Measurements from ENCODE around the gene CNGA3.
A peak's percentile ranks its signal among the peaks of the same experiment; 100 is the strongest.

The CNGA3 gene

DNA sequence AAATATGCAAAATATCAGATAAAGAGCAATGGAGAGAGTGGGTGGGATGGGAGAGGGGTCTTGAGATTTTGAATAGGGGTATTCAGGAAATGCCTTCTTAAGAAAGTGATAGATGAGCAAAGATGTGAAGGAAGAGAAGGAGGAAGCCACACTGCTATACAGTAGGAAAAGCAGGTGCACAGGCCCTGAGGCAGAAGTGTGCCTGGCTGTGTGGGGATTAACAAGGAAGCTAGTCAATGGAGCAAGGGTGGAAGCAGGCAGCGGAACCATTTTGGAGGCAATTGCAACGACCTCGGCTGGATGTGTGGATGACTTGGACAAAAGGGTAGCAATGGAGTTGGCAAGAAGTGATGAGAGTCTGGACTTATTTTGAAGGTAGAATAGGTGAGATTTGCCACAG is 11.0 kb upstream of the CNGA3 start:
- TF ChIP-seq JUND (IDR thresholded peaks at IDR 0.05; ENCODE audit: low read depth), result no peak
- in situ Hi-C loops (cut with HindIII; ENCODE audit: low pct_unique_long_range_greater_than_20kb, low sequenced_read_pairs), result no loop called here
- DNase-seq (ENCODE audit: low read depth in 1 of 2, low spot score in 1 of 2), result no peak

DNA sequence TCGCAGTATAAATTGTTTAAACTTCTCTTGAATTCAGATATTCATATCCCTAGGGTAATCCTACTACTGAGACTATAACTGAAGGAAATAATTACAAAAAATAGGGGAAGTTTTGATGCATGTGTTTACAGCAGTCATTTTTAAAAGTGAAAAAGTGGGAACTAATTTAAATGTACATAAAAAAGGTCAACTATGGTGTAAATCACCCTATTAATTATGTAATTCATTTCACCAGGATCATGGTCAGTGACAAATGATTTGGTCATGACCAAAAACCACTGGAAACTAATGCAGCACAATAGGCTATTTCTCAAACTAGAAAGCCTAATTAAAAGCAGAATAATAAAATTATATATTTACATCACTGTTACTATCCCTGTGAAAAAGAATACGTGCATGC is 5.0 kb upstream of the CNGA3 start:
- in situ Hi-C loops (cut with HindIII; ENCODE audit: low pct_unique_long_range_greater_than_20kb, low sequenced_read_pairs), result no loop called here
- no peak for DNase-seq (ENCODE audit: low read depth in 1 of 2, low spot score in 1 of 2)
- TF ChIP-seq JUND (IDR thresholded peaks at IDR 0.05; ENCODE audit: low read depth), result no peak

DNA sequence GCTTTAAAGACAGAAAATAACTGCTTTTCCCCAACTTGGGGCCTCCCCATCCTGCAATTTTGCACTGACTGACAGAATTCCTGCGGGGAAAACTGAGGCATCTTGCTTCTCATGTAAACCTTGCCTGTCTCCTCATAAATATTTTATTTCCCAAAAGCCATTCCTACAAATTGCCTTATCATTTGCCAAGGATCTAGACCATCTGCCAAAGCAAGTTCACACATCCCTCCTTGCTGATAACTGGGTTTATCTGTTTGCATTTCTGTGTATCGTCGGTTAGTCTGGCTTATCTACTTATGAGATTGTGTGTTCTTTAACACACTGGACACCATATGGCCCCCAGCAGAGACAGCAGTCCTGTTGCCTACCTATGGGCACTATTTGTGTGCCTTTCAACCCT is 3.0 kb upstream of the CNGA3 start:
- in situ Hi-C loops (cut with HindIII; ENCODE audit: low pct_unique_long_range_greater_than_20kb, low sequenced_read_pairs), result no loop called here
- no peak for TF ChIP-seq JUND (IDR thresholded peaks at IDR 0.05; ENCODE audit: low read depth)

GRCh38 chr2:98347298-98348065 is 1.2 kb downstream of the CNGA3 start:
- no peak for TF ChIP-seq JUND (IDR thresholded peaks at IDR 0.05; ENCODE audit: low read depth)
- in situ Hi-C loops (cut with HindIII; ENCODE audit: low pct_unique_long_range_greater_than_20kb, low sequenced_read_pairs), result no loop called here
- no peak for DNase-seq (ENCODE audit: low read depth in 1 of 2, low spot score in 1 of 2)

More for the DNA sequence above, 3.0 kb upstream of the CNGA3 start:
- no peak for DNase-seq (ENCODE audit: low read depth in 1 of 2, low spot score in 1 of 2)

GRCh38 chr2:98348066-98348561 is 1.9 kb downstream of the CNGA3 start:
- TF ChIP-seq JUND (IDR thresholded peaks at IDR 0.05; ENCODE audit: low read depth), result no peak
- no peak for DNase-seq (ENCODE audit: low read depth in 1 of 2, low spot score in 1 of 2)
- in situ Hi-C loops (cut with HindIII; ENCODE audit: low pct_unique_long_range_greater_than_20kb, low sequenced_read_pairs), result no loop called here

GRCh38 chr2:98350411-98350810 is 4.2 kb downstream of the CNGA3 start:
- in situ Hi-C loops (cut with HindIII; ENCODE audit: low pct_unique_long_range_greater_than_20kb, low sequenced_read_pairs), result no loop called here
- TF ChIP-seq JUND (IDR thresholded peaks at IDR 0.05; ENCODE audit: low read depth), result no peak
- DNase-seq (ENCODE audit: low read depth in 1 of 2, low spot score in 1 of 2), result no peak

DNA sequence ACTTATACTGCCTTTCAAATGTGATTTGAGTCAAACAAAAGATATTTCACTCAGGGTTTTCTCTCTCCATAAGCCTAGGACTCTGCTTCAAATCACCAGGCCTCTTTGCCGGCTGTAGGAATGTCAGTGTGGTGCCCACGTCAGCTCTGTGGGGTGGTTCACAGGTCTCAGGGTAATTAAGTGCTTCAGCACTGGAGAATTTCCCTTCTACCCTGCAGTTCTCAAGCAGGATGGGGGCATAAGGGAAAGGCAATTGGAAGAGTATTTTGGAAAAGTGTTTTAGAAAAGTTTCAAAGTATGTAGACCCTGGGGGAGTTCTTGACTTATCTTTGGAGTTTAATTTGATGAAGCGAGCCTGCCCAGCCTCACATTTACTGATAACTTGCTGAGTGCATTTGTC is 9.6 kb downstream of the CNGA3 start:
- DNase-seq (ENCODE audit: low read depth in 1 of 2, low spot score in 1 of 2), result no peak
- in situ Hi-C loops (cut with HindIII; ENCODE audit: low pct_unique_long_range_greater_than_20kb, low sequenced_read_pairs), result no loop called here
- TF ChIP-seq JUND (IDR thresholded peaks at IDR 0.05; ENCODE audit: low read depth), result no peak

- TF ChIP-seq JUND (IDR thresholded peaks at IDR 0.05; ENCODE audit: low read depth), result peak; percentile 9; the same call in 1 of the 2 replicates
- in situ Hi-C loops (cut with HindIII; ENCODE audit: low pct_unique_long_range_greater_than_20kb, low sequenced_read_pairs), result no loop called here
- DNase-seq (ENCODE audit: low read depth in 1 of 2, low spot score in 1 of 2), result no peak
Observed at GRCh38 chr2:98356729-98357128, 10.5 kb downstream of the CNGA3 start.

- TF ChIP-seq JUND (IDR thresholded peaks at IDR 0.05; ENCODE audit: low read depth), result no peak
- in situ Hi-C loops (cut with HindIII; ENCODE audit: low pct_unique_long_range_greater_than_20kb, low sequenced_read_pairs), result no loop called here
- no peak for DNase-seq (ENCODE audit: low read depth in 1 of 2, low spot score in 1 of 2)
Observed at GRCh38 chr2:98357849-98358248, 11.6 kb downstream of the CNGA3 start.

DNA sequence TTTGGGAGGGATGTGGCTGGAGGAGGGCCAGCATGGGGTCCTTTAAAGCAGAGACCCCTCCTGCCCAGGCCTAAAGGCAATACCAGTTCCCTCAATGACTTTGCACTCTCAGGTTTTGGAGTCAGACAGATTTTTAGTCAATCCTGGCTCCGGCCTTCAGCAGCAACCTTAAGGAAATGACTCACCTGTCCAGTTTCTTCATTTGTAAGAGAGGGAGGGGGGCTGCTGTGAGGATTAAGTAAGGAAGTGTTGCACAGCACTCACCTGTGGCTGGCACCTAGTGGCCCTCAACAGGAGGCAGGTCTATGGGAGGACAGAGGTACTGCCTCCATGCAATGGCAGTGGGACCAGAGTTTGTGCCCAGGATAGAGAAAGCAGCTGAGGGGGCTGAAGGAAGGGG is 13.7 kb downstream of the CNGA3 start:
- in situ Hi-C loops (cut with HindIII; ENCODE audit: low pct_unique_long_range_greater_than_20kb, low sequenced_read_pairs), result no loop called here
- no peak for TF ChIP-seq JUND (IDR thresholded peaks at IDR 0.05; ENCODE audit: low read depth)
- no peak for DNase-seq (ENCODE audit: low read depth in 1 of 2, low spot score in 1 of 2)

GRCh38 chr2:98367721-98368120 is 21.5 kb downstream of the CNGA3 start:
- DNase-seq (ENCODE audit: low read depth in 1 of 2, low spot score in 1 of 2), result peak in 1 of 2 experiments; percentile 26
- no peak for TF ChIP-seq JUND (IDR thresholded peaks at IDR 0.05; ENCODE audit: low read depth)
- in situ Hi-C loops (cut with HindIII; ENCODE audit: low pct_unique_long_range_greater_than_20kb, low sequenced_read_pairs), result no loop called here

DNA sequence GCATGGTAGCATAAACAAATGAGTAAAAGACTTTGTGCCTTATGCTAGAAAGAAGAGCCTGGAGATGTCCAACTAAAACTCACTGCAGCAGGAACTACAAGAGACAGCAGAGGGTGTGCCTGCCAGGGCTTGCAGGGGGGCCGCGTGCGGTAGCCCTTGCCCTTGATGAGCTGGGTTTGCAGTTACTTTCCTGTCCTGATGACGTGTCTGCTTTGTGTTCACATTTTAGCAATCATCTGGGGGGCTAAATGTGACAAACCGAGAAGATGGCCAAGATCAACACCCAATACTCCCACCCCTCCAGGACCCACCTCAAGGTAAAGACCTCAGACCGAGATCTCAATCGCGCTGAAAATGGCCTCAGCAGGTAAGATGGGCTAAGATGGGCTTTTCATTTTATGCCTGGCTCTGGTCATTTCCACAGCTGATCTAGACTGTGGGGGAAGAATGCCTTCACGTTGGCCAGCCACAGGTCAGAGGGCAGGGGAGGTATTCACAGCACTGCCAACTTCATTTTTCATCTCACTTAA is 23.5 kb downstream of the CNGA3 start:
- TF ChIP-seq JUND (IDR thresholded peaks at IDR 0.05; ENCODE audit: low read depth), result no peak
- DNase-seq (ENCODE audit: low read depth in 1 of 2, low spot score in 1 of 2), result no peak
- in situ Hi-C loops (cut with HindIII; ENCODE audit: low pct_unique_long_range_greater_than_20kb, low sequenced_read_pairs), result no loop called here

DNA sequence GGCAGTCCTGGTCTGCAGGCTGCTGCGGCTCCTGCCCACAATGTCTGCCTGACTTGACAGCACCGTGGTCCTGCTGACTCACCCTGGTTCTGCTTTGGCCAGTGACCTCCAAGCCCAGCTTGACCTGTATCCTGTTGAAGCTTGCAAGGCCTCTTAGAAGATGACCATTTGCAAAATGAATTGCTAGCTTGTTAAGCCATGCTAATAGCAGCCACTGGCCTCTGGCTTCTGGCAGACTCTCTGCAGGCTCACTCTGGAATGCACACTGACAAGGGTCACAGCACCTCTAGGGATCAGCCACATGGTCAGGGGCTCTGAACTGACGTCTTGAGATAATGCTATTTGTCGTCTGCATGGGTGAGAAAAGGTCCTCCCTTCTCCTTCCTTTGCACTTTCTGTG is 25.9 kb downstream of the CNGA3 start:
- no peak for TF ChIP-seq JUND (IDR thresholded peaks at IDR 0.05; ENCODE audit: low read depth)
- in situ Hi-C loops (cut with HindIII; ENCODE audit: low pct_unique_long_range_greater_than_20kb, low sequenced_read_pairs), result no loop called here

More for the DNA sequence above, 25.9 kb downstream of the CNGA3 start:
- no peak for DNase-seq (ENCODE audit: low read depth in 1 of 2, low spot score in 1 of 2)
